Astrocyte of the spinal cord (primary cell): ENCODE results near the gene OR2G2.

ENCODE experiments used
- DNase-seq: peaks from one replicate; pipeline ENCODE4 v3.0.0; 2011; ENCODE audit warnings: low read depth, low spot score
- H3K4me3 ChIP-seq: 2 replicates; pipeline ENCODE4 v1.5.1; 2011; ENCODE audit warnings: low read depth, mild to moderate bottlenecking, low read length, moderate library complexity
- in situ Hi-C: cut with HindIII; loops from 2 replicates; pipeline ENCODE4 v1.10.0; 2017; ENCODE audit warnings: low sequenced_read_pairs
- TF ChIP-seq, protein P1 (sequence below): IDR thresholded peaks from 2 replicates; pipeline ENCODE4 v1.5.1; 2012; ENCODE audit warnings: low read depth, mild to moderate bottlenecking, low read length, inconsistent platforms

Gene OR2G2

DNA sequence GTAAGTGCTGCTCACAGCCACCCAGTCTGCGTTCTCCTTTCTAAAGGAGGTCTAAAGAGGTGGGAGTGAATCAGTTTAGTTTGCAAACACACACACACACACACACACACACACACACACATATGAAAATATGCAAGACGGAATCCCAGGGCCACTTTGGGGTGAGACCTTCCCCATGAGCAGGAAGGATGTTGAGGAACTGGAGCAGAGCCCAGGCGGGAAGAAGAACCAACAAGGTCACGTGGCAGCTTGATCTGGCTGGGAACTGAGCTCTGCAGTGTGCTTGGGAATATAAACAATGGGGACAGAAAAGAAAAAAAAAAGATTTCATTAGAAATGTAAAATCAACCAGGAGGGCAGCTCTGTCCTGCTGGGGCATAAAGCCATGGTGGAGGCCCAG lies 49.9 kb downstream of the OR2G2 start:
- DNase-seq, result no peak
- H3K4me3 ChIP-seq, result no peak overlapping the region
- in situ Hi-C loops, result no loop called here
- TF ChIP-seq, protein P1, sequence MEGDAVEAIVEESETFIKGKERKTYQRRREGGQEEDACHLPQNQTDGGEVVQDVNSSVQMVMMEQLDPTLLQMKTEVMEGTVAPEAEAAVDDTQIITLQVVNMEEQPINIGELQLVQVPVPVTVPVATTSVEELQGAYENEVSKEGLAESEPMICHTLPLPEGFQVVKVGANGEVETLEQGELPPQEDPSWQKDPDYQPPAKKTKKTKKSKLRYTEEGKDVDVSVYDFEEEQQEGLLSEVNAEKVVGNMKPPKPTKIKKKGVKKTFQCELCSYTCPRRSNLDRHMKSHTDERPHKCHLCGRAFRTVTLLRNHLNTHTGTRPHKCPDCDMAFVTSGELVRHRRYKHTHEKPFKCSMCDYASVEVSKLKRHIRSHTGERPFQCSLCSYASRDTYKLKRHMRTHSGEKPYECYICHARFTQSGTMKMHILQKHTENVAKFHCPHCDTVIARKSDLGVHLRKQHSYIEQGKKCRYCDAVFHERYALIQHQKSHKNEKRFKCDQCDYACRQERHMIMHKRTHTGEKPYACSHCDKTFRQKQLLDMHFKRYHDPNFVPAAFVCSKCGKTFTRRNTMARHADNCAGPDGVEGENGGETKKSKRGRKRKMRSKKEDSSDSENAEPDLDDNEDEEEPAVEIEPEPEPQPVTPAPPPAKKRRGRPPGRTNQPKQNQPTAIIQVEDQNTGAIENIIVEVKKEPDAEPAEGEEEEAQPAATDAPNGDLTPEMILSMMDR, result no peak

DNA sequence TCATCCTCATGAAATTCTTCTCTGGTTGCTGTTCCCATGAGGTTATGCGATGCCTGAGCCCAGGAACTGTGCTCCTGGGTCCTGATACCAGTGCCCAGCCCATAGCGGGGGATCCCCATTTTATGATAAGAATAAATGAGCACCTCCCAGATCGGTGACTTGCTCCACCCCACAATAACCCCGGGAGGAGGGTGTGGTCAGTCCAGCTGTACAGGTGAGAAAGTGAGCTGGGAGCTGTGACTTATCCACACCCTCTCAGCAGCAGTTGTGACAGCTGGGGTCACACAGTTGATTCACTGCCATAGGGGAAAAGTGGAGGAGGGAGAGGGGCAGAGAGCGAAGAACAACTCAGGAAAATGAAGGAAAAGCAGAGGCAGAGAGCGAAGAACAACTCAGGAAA lies 50.6 kb downstream of the OR2G2 start:
- no peak for DNase-seq
- TF ChIP-seq, protein P1, result no peak
- in situ Hi-C loops, result no loop called here
- H3K4me3 ChIP-seq, result no peak overlapping the region
